ENCODE results near the gene TLE3. TPM values are rescaled to one million over a fixed set of nuclear protein-coding genes. Genes with fewer than 3 reads are reported as not detected.

TLE3 gene
- total RNA-seq, 2 experiments from 2014 or later, result 66.6 to 82.3 TPM

DNA sequence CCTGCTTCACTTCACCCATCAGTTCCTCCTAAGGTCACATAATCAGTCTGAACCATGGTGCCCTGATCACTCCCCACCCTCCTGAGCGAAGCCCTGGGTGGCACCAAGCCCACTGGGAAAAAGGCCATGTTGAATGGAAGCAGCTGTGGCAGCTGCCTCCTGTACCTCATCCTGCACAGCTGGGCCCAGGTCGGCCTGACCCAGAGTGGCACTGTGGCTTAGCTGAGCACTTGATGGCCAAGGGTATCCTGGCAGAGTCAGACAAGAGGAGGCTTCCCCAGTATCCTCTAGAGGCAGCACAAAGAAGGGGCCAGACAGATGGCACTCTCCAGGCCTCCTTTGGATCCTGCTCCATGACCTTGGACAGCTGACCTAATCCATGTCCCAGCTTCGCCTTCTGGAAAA is 68.4 kb downstream of the TLE3 start:
- no peak for DNase-seq
- Mint-ChIP-seq H3K9me3 (no peaks in the 10 kb centered on the region), H3K4me1 (peaks cover 7% of the 10 kb centered on the region), H3K27me3 (peaks cover 5% of the 10 kb centered on the region), H3K36me3 (ENCODE audit: low read depth) (no peaks in the 10 kb centered on the region), H3K27ac (no peak overlapping the region), H3K4me3 (no peak overlapping the region)
- CTCF ChIA-PET, result interaction anchor here (2.3 kb wide), 1 partner anchor 11 kb away, joined by 7 read pairs; no protein-coding TSS in a partner anchor
- POLR2A ChIA-PET, result no interaction called here

DNA sequence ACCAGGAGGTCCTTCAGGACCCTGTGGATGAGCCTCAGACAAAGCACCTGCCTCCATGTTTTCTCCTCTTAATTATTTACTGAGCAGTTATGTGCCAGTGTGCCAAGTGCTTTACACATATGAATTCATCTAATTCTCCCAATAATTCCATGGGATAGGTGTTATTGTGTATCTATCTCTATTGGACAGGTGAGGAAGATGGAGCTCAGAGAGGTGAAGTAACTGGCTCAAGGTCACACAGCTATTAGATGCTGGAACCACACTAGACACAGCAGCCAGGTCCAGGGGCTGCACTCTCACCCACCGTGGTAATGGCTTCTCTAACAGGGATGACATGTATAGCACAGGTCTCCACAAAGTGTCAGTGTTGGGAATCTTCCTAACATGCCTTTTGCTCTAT is 70.2 kb downstream of the TLE3 start:
- POLR2A ChIA-PET, result no interaction called here
- no peak overlapping the region for H3K27ac Mint-ChIP-seq
- peaks cover 25% of the 10 kb centered on the region for H3K4me1 Mint-ChIP-seq
- H3K4me3 Mint-ChIP-seq, result no peak overlapping the region
- H3K27me3 Mint-ChIP-seq, result peaks cover 5% of the 10 kb centered on the region
- DNase-seq, result no peak
- peaks cover 1% of the 10 kb centered on the region for H3K36me3 Mint-ChIP-seq (ENCODE audit: low read depth)
- CTCF ChIA-PET, result interaction anchor here (0.7 kb wide), 1 partner anchor 9 kb away, joined by 3 read pairs; no protein-coding TSS in a partner anchor
- H3K9me3 Mint-ChIP-seq, result peaks cover 3% of the 10 kb centered on the region

DNA sequence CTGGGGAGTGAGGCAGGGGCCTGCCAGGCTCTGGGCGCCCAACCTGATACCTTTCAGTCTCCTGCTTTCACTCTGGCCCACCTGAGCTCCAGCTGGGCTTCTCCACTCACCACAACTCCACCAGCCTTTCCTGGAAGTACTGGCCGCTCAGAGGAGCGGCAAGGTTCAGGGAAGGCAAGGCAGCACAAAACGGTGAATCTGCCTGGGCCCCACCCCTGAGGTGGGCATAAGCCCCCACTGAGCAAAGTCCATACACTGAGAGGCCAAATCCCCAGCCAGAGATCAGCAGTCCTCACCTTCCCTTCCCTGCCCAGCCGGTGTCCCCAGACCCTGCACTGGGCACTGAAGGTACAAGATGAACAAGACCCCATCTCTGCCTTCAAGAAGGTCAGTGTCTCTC is 70.7 kb downstream of the TLE3 start:
- ChIA-PET CTCF (no interaction called here), POLR2A (no interaction called here)
- Mint-ChIP-seq H3K36me3 (ENCODE audit: low read depth) (peaks cover 5% of the 10 kb centered on the region), H3K4me1 (peaks cover 30% of the 10 kb centered on the region), H3K27me3 (peaks cover 5% of the 10 kb centered on the region), H3K9me3 (peaks cover 7% of the 10 kb centered on the region), H3K27ac (no peak overlapping the region), H3K4me3 (no peak overlapping the region)
- no peak for DNase-seq

DNA sequence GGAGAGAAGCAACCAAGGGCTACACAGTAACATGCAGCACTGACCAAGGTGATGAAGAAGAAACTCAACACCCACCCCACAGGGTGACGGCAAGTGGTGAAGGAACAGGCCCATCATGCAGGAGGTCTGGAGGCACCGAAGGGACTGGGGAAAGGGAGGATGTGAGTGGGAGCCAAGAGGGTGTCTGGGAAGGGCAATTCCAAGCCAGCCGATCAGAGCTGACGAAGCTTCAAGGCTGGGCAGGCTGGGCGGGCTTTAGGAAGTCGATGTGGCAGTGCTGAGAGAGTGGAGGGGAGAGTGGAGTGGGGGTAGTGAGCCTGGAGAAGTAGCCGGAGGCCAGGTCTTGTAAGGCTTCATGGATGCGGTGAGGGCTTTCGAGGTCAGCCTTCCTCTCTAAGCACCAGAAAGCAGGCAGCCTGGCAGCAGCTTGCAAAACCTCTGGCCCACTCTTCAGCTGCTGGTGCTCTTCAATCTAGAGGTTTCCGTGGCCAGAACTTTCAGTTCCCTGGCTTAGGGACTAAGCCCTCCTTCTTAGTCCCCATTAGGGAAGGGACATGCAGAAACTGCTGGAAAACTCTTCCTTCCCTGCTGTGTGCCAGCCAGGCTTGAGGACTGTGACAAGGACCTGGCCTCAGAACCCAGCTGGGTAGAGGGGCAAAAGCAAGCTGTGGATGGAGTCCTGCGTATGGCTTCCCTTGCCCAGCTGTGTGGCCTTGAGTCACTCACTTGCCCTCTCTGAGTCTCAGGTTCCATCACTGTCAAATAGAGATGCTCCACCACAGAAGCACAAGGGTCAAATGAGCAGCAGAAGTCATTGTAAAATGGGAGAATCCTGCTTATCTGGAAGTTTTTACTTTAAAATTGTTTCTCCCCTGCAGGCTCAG is 72.1 kb downstream of the TLE3 start:
- CTCF ChIA-PET, result interaction anchor here (0.6 to 1.7 kb wide), 3 partner anchors 9 to 37 kb away, joined by 3 to 5 read pairs (median 4); no protein-coding TSS in a partner anchor
- no peak for DNase-seq
- Mint-ChIP-seq H3K4me3 (no peak overlapping the region), H3K4me1 (peaks cover 31% of the 10 kb centered on the region), H3K9me3 (peaks cover 12% of the 10 kb centered on the region), H3K36me3 (ENCODE audit: low read depth) (peaks cover 5% of the 10 kb centered on the region), H3K27me3 (peaks cover 5% of the 10 kb centered on the region), H3K27ac (peak overlapping the region; percentile 38)
- POLR2A ChIA-PET, result no interaction called here

DNA sequence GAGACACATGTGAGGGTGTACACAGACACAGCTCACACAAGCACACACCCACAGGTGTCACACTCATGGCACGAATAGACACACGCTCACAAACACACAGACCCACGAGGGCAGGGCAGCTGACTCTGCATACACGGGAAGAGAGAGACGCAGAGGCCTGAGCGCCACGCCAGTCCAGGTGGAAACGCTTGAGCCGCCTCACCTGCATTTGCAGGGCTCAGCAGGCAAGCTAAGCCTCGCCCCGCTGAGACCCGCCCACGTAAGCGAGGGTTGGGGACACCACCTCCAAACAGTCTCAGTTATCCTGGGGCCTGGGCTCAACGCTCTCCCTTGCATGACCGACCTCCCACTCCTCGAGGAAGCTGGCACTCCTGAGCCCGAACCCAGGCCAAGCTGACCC is 73.2 kb downstream of the TLE3 start:
- no peak overlapping the region for H3K4me3 Mint-ChIP-seq
- ChIA-PET CTCF (interaction anchor here (0.8 to 1.5 kb wide), 3 partner anchors 10 to 562 kb away, joined by 3 read pairs; no protein-coding TSS in a partner anchor), POLR2A (no interaction called here)
- DNase-seq, result no peak
- H3K4me1 Mint-ChIP-seq, result peaks cover 31% of the 10 kb centered on the region
- H3K27me3 Mint-ChIP-seq, result peaks cover 5% of the 10 kb centered on the region
- peaks cover 12% of the 10 kb centered on the region for H3K9me3 Mint-ChIP-seq
- H3K27ac Mint-ChIP-seq, result peak overlapping the region; percentile 27
- H3K36me3 Mint-ChIP-seq (ENCODE audit: low read depth), result peaks cover 5% of the 10 kb centered on the region

DNA sequence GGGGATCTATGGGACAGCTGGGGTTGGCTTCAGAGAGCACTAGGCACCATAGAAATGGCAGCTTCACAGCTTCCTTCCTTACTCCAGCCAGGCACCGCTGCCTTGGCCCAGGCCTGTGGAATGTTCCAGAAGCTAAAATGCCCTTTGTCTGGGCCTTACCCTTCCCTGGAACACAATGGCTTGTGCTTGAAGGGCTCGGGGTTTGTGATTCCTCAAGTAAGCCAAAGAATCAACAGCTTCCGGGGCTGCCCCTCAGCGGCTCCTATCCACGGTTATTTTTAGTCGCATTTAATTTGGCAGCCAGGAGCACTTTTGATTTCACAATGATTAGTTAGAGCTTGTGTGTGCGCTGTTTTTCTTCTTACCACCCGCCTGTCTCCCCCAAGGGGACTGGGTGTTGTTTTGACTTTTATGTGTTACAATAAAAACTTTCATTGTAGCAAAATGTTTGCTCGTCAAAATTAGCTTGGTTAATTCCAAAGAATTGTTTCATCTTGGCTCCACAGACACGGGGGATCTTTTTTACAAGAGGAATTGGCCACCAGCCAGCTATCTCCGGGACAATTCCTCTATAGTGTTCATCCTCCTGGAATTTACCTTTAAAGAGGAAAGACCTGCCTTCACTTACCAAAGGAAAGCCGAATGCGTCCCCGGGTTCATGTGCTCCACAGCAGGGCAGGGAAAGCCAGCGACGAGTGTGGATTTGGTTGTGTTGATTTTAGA is 73.8 kb downstream of the TLE3 start:
- H3K36me3 Mint-ChIP-seq (ENCODE audit: low read depth), result peaks cover 5% of the 10 kb centered on the region
- POLR2A ChIA-PET, result interaction anchor here (0.6 to 0.8 kb wide), 2 partner anchors 46 to 451 kb away, joined by 3 read pairs; no protein-coding TSS in a partner anchor
- H3K4me1 Mint-ChIP-seq, result peaks cover 31% of the 10 kb centered on the region
- CTCF ChIA-PET, result interaction anchor here (0.9 to 1.5 kb wide), 7 partner anchors 9 to 562 kb away, joined by 3 to 5 read pairs (median 3); no protein-coding TSS in a partner anchor
- H3K27ac Mint-ChIP-seq, result peak overlapping the region; percentile 91
- no peak for DNase-seq
- no peak overlapping the region for H3K4me3 Mint-ChIP-seq
- H3K27me3 Mint-ChIP-seq, result peaks cover 7% of the 10 kb centered on the region
- peaks cover 12% of the 10 kb centered on the region for H3K9me3 Mint-ChIP-seq

DNA sequence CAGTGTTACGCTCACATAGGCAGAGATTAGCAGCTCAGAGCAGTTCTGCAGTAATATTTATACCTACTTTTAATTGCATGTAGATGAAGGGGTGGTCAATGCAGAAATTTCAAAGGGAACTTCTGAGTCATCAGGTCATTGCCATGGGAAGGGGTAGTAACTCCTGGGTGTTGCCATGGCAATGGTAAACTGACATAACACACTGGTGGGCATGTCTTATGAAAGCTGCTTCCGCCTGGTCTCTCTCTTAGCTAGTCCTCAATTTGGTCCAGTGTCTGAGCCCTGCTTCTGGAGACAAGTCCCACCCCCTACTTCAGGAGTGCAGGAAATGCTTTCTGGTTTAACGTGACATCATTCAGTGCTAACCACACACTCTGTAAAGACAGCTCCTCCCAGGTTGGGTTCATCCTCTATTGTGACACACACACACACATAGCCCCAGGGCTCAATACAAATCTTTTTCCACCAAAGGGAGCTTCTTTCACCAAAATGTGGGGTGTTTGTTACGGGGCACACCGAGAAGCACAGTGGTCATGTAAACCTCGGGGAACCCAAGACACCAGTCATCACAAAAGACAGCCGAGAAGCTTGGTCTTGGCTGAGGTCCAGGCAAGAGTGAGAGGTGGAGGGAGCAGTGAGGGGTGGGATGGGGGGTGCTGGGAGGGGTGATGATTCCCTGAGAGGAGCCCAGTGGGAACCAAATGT is 74.5 kb downstream of the TLE3 start:
- CTCF ChIA-PET, result interaction anchor here (0.6 to 1.5 kb wide), 9 partner anchors 8 to 940 kb away, joined by 3 to 5 read pairs (median 3); no protein-coding TSS in a partner anchor
- peak overlapping the region; percentile 91 for H3K27ac Mint-ChIP-seq

DNA sequence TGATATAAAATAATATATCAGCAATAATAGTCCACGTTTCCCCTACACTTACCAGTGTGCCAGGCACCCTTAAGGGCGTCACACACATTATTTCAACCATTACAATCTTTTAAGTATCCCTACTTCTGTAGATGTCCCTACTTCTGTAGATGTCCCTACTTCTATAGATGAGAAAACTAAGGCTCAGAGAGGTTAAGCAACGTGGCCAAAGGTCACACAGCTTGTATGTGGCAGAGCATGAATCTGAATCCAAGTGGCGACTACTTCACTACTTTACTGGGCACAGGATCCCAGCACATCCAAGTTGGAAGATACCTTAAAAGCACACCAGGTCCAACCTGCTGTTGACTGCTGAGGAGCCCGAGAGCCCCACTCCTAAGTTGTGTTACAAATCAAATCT is 77.5 kb downstream of the TLE3 start:
- ChIA-PET CTCF (no interaction called here), POLR2A (no interaction called here)
- Mint-ChIP-seq H3K27me3 (peaks cover 18% of the 10 kb centered on the region), H3K9me3 (peaks cover 12% of the 10 kb centered on the region), H3K4me3 (no peak overlapping the region), H3K36me3 (ENCODE audit: low read depth) (peaks cover 5% of the 10 kb centered on the region), H3K27ac (no peak overlapping the region), H3K4me1 (peaks cover 41% of the 10 kb centered on the region)
- DNase-seq, result no peak

More for the DNA sequence above, 74.5 kb downstream of the TLE3 start:
- Mint-ChIP-seq H3K4me3 (peak overlapping the region; percentile 51), H3K9me3 (peaks cover 12% of the 10 kb centered on the region), H3K4me1 (peaks cover 31% of the 10 kb centered on the region), H3K27me3 (peaks cover 10% of the 10 kb centered on the region), H3K36me3 (ENCODE audit: low read depth) (peaks cover 5% of the 10 kb centered on the region)
- DNase-seq, result peak; percentile 79
- POLR2A ChIA-PET, result interaction anchor here (0.6 to 0.8 kb wide), 2 partner anchors 47 to 450 kb away, joined by 3 read pairs; no protein-coding TSS in a partner anchor

DNA sequence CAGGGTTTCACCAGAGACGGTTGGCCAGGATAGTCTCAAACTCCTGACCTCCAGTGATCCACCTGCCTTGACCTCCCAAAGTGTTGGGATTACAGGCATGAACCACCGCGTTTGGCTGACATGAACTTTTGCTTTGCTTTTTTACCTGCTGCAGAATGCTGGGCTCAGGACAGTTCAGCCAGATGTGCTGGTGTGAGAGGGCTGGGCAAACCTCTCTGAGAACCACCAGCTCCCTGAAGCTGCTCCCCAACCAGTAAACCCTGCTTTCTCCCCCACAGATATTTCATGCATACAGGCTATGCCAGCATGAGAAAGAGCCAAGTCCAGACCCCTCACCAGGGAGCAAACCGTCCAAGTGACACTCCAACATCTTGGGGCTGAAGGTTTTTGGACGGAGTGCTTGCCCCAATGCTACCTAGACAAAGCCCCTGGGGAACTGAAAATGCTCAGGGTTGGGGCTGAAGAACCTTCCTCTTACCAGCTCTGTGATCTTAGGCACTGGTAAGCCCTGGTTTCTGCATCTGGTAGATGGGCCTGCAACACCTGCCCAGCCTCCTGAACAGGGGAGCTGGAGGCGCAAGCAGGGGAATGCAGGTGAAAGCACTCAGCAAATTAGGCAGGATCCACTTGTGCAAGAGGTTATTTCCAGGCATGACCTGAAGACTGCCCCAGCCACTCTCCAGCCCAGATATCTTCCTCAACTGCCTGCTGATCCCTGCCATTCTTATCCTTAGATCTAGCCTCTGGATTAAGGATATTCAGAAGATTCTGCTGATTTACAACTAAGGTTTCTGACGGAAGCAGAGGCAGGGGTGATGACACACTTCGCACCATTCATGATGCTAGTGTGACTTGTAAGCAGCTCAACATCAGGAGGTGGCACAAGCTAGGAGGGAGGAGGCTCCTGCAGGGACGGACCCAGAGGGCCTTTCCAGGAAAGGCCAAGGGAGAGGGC is 78.8 kb downstream of the TLE3 start:
- peaks cover 16% of the 10 kb centered on the region for H3K27me3 Mint-ChIP-seq
- H3K4me3 Mint-ChIP-seq, result no peak overlapping the region
- peaks cover 33% of the 10 kb centered on the region for H3K4me1 Mint-ChIP-seq
- CTCF ChIA-PET, result no interaction called here
- POLR2A ChIA-PET, result interaction anchor here (0.7 kb wide), 1 partner anchor 522 kb away, joined by 3 read pairs; no protein-coding TSS in a partner anchor
- peaks cover 5% of the 10 kb centered on the region for H3K36me3 Mint-ChIP-seq (ENCODE audit: low read depth)
- peaks cover 12% of the 10 kb centered on the region for H3K9me3 Mint-ChIP-seq
- no peak overlapping the region for H3K27ac Mint-ChIP-seq
- DNase-seq, result no peak

DNA sequence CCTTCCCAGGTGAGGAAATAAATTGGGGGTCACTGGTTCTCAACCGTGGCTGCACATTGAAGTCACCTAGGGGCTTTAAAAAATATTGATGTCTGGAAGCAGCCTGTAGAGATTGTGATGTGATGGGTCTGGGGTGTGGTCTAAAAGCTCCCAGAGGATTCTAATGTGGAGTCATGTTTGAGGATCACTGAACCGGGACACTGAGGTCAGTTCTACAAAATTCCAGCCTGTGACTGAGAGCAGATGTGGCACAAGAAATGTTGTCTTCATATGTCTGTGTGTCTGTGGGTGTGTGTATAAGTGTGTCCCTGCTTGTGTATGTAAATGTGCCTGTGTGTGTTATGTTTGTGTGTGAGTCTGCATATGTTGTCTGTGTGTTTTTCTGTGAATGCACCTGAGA is 79.9 kb downstream of the TLE3 start:
- Mint-ChIP-seq H3K36me3 (ENCODE audit: low read depth) (peaks cover 4% of the 10 kb centered on the region), H3K9me3 (peaks cover 9% of the 10 kb centered on the region), H3K4me3 (no peak overlapping the region), H3K27ac (no peak overlapping the region), H3K4me1 (peaks cover 22% of the 10 kb centered on the region), H3K27me3 (peaks cover 18% of the 10 kb centered on the region)
- DNase-seq, result no peak
- ChIA-PET POLR2A (no interaction called here), CTCF (interaction anchor here (1.3 kb wide), 1 partner anchor 14 kb away, joined by 4 read pairs; no protein-coding TSS in a partner anchor)

DNA sequence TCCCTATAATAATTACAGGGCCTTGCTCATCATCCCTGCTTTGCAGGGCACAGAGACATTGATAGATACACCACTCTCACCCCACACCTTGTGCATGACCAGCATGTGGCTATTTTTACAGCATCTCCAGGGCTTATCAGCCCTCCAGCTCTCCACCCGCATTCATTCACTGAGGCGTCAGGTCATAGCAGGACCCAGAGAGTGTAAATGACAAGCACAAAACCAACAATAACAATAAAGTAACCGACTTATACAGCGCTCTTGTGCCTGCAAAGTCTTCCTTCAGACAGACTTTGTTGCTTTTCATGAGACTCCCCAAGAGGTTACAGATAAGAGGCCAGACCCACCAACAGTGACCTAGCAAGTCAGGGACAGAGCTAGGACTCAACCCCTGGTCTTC is 80.7 kb downstream of the TLE3 start:
- Mint-ChIP-seq H3K9me3 (peaks cover 5% of the 10 kb centered on the region), H3K27me3 (peaks cover 19% of the 10 kb centered on the region), H3K4me1 (peaks cover 14% of the 10 kb centered on the region), H3K4me3 (no peak overlapping the region), H3K36me3 (ENCODE audit: low read depth) (peaks cover under 1% of the 10 kb centered on the region), H3K27ac (peak overlapping the region; percentile 38)
- CTCF ChIA-PET, result interaction anchor here (1.3 kb wide), 1 partner anchor 13 kb away, joined by 4 read pairs; no protein-coding TSS in a partner anchor
- no peak for DNase-seq
- POLR2A ChIA-PET, result no interaction called here

All from activated CD4-positive, alpha-beta T cell treated with anti-CD3 and anti-CD28 coated beads, Interleukin-2, amount 10 ng/mL, durations not matched to agents 7 days and 5 days (primary cell).